NCI-H2171 treated with DMSO at 0.1 percent for 48 hours (cell line): Measurements from ENCODE around the gene TTC33.

Source experiments
- DNase-seq: peaks from one replicate; lab custom pipeline; 2025; lab: John Stamatoyannopoulos, UW

Gene TTC33

DNA sequence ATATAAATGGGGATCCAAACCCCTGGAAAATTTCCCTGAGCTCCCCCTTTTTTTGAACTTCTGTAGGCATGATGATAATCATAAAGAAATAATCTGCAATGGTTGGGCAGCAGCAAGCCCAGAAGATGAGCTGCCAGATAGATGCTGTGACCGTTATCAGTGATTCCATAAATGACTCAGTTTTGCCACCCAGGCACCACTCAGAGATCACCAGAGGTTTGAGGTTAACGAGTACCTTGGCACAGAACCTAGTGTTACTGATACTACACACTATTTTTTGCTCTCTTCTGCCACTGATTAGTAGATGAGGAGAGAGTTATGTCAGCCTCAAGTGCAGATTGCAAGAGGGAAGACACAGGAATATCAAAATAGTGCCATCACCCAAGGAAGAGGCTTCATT is 275.4 kb downstream of the TTC33 start:
- DNase-seq = no peak

DNA sequence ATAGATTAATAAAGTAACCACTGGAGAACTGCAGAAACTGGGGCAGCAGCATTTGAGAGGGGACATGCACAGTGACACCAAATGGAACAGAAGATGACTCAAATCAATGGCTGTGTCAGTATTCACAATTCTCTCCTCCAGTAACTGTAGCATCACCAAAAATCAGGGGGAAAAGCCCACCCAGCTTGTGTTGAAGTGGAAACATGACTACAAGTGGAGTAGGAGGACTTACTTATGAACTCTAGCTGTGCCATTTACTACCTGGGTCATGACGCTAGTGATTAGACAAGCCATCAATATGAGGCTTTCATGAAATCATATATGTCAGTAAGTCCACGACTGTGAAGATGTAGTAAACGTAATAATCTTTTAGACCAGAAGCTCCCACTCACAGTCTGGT is 275.8 kb downstream of the TTC33 start:
- DNase-seq = no peak

- no peak for DNase-seq
These were observed 277.0 kb downstream of the TTC33 start for GRCh38 chr5:40478766-40479165.

GRCh38 chr5:40477856-40478546 is 277.8 kb downstream of the TTC33 start:
- no peak for DNase-seq

DNA sequence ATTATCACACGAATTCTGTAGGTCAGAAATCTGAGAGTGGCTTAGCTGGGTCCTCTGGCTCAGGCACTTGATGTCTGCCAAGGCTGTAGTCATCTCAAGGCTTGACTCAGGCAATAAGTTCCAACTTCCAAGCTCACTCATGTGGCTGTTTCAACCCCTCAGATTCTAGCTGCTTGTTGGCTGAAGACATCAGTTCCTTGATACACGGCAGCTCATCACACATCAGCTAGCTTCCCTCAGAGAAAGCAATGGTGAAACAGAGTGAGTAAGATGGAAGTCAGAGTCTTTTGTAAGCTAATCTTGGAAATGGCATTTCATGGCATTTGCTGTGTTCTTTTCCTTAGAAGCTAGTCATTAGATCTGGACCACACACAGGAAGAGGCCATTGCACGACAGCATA is 280.2 kb downstream of the TTC33 start:
- no peak for DNase-seq

DNA sequence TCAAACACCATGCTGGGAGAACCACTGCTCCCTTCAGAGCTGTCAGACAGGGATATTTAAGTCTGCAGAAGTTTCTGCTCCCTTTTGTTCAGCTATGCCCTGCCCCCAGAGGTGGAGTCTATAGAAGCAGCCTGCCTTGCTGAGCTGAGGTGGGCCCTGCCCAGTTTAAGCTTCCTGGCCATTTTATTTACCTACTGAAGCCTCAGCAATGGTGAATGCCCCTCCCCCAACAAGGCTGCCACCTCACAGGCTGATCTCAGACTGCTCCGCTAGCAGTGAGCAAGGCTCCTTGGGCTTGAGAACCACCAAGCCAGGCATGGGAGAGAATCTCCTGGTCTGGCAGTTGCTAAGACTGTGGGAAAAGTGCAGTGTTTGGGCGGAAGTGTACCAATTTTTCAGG is 281.5 kb downstream of the TTC33 start:
- no peak for DNase-seq

DNA sequence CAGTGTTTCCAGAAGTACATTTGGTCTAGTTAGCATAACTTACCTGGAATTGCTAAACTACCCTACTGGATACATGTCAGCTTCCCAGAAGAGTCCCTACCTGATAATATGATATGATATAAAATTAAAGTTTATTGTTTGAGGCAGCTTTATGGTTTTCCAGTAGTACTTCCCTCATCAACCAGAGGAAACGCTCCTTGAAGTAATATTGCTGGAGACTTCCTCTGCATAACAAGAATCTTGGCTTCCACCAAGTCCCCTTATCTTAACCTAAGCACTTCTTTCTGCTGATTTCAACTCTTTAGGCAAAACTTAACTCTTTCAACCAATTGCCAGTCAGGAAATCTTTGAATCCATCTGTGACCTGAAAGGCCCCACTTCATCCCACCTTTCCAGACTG is 290.3 kb downstream of the TTC33 start:
- DNase-seq = no peak

DNA sequence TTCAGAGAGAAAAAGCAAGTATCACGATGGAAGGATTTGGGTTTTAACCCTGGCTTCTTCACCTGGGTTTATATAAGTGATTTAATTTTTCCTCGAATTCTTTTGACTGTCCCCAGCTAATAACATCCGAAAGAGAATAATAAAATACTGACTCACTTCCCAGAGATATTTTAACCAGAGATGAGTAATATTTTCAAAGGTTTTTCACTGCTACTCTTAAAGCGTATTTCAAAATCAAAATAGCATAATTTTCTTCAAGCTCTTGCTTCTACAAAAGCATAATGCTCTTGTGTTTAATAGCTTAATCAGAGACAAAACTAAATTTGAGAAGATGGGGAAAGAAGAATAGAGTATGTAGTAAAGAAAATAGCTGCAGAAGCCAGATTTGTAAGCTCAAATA is 291.2 kb downstream of the TTC33 start:
- DNase-seq = no peak
